ENCODE data around the gene GEMIN4. TPM values are rescaled to one million over a fixed set of nuclear protein-coding genes. Genes with fewer than 3 reads are reported as not detected.

Gene GEMIN4
- total and polyA plus RNA-seq, 2 donors from 2014 or later = 4.6 to 14.8 TPM

DNA sequence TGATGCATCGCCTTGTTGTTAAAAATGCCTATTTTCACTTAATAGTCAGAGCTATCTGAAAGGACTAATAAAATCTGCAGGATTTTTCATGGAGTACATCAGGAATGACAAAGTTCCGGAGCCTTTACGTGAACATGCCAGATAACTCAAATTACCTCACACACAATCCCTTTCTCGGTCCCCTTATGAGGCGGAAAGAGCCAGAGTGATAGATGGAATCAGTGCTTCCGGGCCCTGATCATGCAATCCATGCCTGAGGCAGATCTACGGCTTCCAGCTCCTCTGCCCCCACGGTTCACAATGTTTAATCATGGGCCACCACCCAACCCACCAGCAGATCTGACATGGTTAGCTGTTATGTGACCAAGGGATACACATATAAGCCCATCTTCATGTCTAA is 54.4 kb downstream of the GEMIN4 start:
- H3K4me1 ChIP-seq (ENCODE audit: control insufficient read depth in 2 of 3, insufficient read depth in 2 of 3, low read depth in 1 of 3, low read length in 3 of 3) = no peaks in the 10 kb centered on the region
- no peak overlapping the region for H3K27ac ChIP-seq (ENCODE audit: low read depth in 2 of 2, low read length in 2 of 2)
- H3K4me3 ChIP-seq (ENCODE audit: low read length in 3 of 3) = no peak overlapping the region
- TF ChIP-seq CTCF (IDR thresholded peaks at IDR 0.05; ENCODE audit: borderline replicate concordance, extremely low read depth, insufficient read depth) = no peak
- no peaks in the 10 kb centered on the region for H3K9me3 ChIP-seq (ENCODE audit: control insufficient read depth in 2 of 3, insufficient read depth in 1 of 3, low read length in 3 of 3)
- H3K27me3 ChIP-seq (ENCODE audit: control insufficient read depth, insufficient read depth, low read length) = no peaks in the 10 kb centered on the region
- H3K9ac ChIP-seq (ENCODE audit: low read length in 3 of 3) = no peak overlapping the region
- H3K36me3 ChIP-seq (ENCODE audit: control insufficient read depth in 2 of 3, insufficient read depth in 3 of 3, low read length in 3 of 3) = peaks cover 0 to 23% (median 12%) of the 10 kb centered on the region in 3 donors
- intact Hi-C loops (cut with DNase I) = no loop called here
- DNase-seq = no peak
- no peak for FAIRE-seq

DNA sequence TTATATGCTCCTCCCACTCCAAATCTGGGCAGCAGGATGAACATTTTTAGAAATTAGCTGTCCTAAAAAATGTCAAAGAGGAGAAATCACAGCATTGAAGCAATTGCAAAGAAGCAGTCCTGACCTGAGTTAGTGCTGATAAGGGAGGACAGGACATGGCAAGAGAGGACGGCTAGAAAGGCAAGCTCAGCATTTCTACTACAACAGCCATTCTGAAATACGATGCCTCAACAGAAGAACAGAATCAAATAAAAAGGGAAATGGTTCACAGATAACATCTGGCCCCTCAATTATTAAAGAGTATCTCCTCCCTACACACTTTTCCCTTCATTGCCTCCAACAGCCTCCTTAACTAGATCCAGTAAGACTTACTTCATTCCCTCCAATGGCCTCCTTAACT is 55.7 kb downstream of the GEMIN4 start:
- Histone ChIP-seq H3K27ac (ENCODE audit: low read depth in 2 of 2, low read length in 2 of 2) (no peak overlapping the region), H3K4me1 (ENCODE audit: control insufficient read depth in 2 of 3, insufficient read depth in 2 of 3, low read depth in 1 of 3, low read length in 3 of 3) (no peaks in the 10 kb centered on the region), H3K9me3 (ENCODE audit: control insufficient read depth in 2 of 3, insufficient read depth in 1 of 3, low read length in 3 of 3) (no peaks in the 10 kb centered on the region), H3K36me3 (ENCODE audit: control insufficient read depth in 2 of 3, insufficient read depth in 3 of 3, low read length in 3 of 3) (peaks cover 0 to 26% (median 14%) of the 10 kb centered on the region in 3 donors), H3K9ac (ENCODE audit: low read length in 3 of 3) (no peak overlapping the region), H3K27me3 (ENCODE audit: control insufficient read depth, insufficient read depth, low read length) (no peaks in the 10 kb centered on the region), H3K4me3 (ENCODE audit: low read length in 3 of 3) (no peak overlapping the region)
- DNase-seq (peak in 1 of 5 donors; percentile 11), FAIRE-seq (no peak)
- no peak for TF ChIP-seq CTCF (IDR thresholded peaks at IDR 0.05; ENCODE audit: borderline replicate concordance, extremely low read depth, insufficient read depth)
- intact Hi-C loops (cut with DNase I) = no loop called here

Other genes with a start within 250 kb of the GEMIN4 start
- 80.9 TPM for gene VPS53, start 37.4 kb downstream of the GEMIN4 start, total RNA-seq
- gene VPS53, start 37.4 kb downstream of the GEMIN4 start, polyA plus RNA-seq (ENCODE audit: insufficient read depth, low read depth, low replicate concordance) = 7.0 TPM
- 12.4 TPM for gene TLCD3A, start 19.7 kb downstream of the GEMIN4 start, total RNA-seq
- gene TLCD3A, start 19.7 kb downstream of the GEMIN4 start, polyA plus RNA-seq (ENCODE audit: insufficient read depth, low read depth, low replicate concordance) = 4.6 TPM
- 70.6 TPM for gene GLOD4, start 30.0 kb upstream of the GEMIN4 start, total RNA-seq
- 90.8 TPM for gene GLOD4, start 30.0 kb upstream of the GEMIN4 start, polyA plus RNA-seq (ENCODE audit: insufficient read depth, low read depth, low replicate concordance)
- gene MRM3, start 30.1 kb upstream of the GEMIN4 start, total RNA-seq = 14.4 TPM
- 21.3 TPM for gene MRM3, start 30.1 kb upstream of the GEMIN4 start, polyA plus RNA-seq (ENCODE audit: insufficient read depth, low read depth, low replicate concordance)
- 26.8 TPM for gene NXN, start 227.5 kb upstream of the GEMIN4 start, total RNA-seq
- 10.2 TPM for gene NXN, start 227.5 kb upstream of the GEMIN4 start, polyA plus RNA-seq (ENCODE audit: insufficient read depth, low read depth, low replicate concordance)
- gene TIMM22, start 244.9 kb upstream of the GEMIN4 start, total RNA-seq = 14.6 TPM
- 17.3 TPM for gene TIMM22, start 244.9 kb upstream of the GEMIN4 start, polyA plus RNA-seq (ENCODE audit: insufficient read depth, low read depth, low replicate concordance)

All from kidney (tissue), 14 donors.